SKM-1 (cell line): ENCODE data around the gene MAMDC2.
"Not testable (repeated sequence)": the region's sequence is repeated elsewhere in the genome, so short reads cannot be mapped to it uniquely, and the experiment has no call there.

Experiments
- DNase-seq: peaks from one replicate; lab custom pipeline; 2025; ENCODE audit not compliant: unreplicated experiment; lab: John Stamatoyannopoulos, UW

Gene MAMDC2

GRCh38 chr9:70177121-70177520 is 133.5 kb downstream of the MAMDC2 start:
- DNase-seq: no peak

GRCh38 chr9:70192707-70193106 is 149.1 kb downstream of the MAMDC2 start:
- DNase-seq: no peak

DNA sequence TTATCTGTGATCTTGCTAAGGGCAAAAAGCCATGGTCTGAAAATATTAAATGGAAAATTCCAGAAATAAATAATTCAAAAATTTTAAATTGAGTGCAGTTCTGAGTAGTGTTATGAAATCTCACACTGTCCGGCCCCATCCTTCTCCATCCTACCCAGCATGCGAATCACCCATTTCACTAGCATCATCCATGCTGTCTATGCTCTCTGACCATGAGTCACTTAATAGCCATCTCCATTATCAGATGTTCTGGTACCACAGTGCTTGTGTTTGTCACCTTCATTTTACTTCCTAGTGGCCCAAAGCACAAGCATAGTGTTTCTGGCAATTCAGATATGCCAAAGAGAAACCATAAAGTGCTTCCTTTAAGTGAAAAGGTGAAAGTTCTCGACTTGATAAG is 151.8 kb downstream of the MAMDC2 start:
- no peak for DNase-seq

GRCh38 chr9:70197216-70198044 is 153.8 kb downstream of the MAMDC2 start:
- no peak for DNase-seq

DNA sequence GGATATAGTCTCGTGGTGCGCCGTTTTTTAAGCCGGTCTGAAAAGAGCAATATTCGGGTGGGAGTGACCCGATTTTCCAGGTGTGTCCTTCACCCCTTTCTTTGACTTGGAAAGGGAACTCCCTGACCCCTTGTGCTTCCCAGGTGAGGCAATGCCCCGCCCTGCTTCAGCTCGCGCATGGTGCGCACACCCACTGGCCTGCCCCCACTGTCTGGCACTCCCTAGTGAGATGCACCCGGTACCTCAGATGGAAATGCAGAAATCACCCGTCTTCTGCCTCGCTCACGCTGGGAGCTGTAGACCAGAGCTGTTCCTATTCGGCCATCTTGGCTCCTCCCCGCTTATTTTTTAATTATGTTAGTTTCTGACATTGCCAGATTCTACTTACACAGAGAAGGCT is 161.1 kb downstream of the MAMDC2 start:
- not testable (repeated sequence) for DNase-seq

DNA sequence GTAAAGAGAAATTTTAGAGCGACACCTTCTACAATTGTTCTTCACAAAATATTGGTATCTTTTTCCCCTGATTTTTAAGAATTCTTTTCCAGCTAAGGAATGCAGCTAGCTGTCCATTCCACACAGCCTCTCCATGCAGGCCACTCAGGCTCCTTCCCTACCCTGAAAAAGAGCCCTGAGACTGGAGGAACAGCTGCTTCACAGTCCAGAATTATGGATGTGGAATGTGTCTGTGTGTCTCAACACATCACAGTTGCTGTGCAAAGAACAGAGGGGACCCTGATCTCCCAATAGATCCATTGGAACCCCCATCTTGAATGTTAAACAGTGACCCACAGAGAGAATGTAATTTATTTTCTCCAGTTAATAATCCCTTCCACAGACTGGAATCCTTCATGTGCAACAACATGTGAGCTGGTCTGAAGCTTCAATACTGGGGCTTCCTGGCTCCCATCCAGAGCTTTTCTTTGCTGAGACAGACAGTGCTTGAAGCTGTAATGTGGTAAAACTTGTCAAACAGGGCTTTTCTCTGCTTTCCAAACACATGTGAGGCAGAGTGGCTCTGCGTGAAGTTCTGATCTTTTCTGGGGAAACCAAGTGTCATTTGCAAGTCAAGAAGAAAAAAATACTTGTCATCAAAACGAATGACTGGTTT is 161.8 kb downstream of the MAMDC2 start:
- DNase-seq: no peak

DNA sequence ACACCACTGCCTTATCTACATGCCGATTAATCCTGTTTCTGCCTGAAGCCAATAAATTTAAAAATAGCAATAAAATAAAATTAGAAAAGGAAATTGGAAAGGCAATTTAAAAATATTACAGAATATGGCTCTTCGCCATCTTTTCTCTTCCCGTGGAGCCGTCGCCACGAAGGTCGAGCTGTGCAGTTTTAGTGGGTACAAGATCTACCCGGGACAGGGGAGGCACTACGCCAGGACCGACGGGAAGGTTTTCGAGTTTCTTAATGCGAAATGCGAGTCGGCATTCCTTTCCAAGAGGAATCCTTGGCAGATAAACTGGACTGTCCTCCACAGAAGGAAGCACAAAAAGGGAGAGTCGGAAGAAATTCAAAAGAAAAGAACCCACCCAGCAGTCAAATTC is 173.4 kb downstream of the MAMDC2 start:
- DNase-seq: no peak

DNA sequence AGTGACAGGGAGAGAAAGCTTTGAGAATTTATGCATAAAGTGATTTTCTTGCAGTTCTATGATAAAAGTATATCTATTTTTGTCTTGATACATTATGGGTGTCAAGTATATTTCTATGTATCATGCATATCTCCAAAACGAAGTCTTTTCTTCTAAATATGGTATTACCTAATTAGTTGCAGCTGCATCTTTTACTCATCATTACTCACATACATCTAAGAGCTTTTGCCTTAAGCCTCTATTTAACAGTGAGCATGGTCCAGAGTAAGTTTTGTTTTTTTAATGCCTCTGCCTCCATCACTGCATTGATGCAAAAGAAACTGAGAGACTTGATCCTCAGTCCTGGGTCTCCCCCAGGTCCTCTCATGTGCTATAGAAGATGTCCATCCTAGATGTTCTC is 175.1 kb downstream of the MAMDC2 start:
- no peak for DNase-seq

- no peak for DNase-seq
These were observed 176.6 kb downstream of the MAMDC2 start for GRCh38 chr9:70220216-70220615.

DNA sequence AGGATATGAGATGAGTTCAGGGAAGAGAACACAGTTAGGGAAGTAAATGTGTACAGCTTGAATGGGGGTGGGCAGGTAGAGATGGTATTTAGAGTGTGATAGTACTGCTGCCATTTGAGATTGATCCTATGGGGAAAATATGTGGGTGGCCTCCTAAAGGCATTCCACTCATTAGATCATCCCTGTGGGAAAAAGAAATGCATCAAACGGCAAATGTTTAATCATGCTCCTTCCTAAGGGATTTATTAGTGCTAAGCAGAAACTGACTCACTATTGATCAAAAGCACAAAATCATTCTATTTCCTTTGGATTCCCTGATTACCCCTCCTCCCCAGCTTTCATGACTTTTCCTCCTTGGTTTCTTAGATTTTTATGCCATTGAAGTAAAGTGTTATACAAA is 178.7 kb downstream of the MAMDC2 start:
- DNase-seq: no peak

GRCh38 chr9:70228118-70228517 is 184.5 kb downstream of the MAMDC2 start:
- no peak for DNase-seq

DNA sequence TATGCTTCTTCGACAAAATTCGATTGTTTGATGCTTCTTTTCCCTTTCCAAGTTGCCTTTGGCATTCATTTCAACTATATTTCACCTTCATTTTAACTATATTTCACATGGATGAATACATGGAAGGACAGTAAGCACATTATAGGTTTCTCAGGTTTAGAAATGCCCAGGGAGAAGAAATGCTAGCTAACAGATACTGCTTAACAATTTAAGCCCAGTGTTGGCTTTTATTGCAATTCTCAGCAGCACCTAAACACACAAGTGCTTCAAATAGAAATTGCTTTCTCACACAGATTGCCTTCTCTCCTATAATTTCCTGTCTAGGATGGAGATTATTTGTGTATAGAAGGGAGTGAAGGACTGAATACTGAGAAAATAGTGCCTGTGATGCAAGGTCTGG is 185.0 kb downstream of the MAMDC2 start:
- no peak for DNase-seq

DNA sequence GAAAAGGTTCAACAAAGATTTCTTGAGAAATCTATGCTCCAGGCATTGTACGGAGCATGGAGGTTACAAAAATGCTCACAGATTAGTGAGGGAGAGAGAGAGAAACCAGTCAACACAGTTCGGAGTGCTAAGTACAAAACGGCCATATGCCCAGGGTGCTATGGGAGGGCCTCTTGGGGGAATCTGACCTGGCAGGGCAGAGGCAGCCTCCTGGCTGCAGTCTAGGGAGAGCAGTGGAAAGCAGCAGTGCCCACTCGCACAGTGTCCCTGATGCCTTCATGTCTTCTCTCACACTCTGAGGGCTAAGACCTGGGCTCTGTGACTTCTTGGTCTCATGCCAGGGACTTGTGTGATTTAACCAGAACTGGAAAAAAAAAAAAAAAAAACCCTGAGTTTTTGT is 185.4 kb downstream of the MAMDC2 start:
- DNase-seq: no peak

DNA sequence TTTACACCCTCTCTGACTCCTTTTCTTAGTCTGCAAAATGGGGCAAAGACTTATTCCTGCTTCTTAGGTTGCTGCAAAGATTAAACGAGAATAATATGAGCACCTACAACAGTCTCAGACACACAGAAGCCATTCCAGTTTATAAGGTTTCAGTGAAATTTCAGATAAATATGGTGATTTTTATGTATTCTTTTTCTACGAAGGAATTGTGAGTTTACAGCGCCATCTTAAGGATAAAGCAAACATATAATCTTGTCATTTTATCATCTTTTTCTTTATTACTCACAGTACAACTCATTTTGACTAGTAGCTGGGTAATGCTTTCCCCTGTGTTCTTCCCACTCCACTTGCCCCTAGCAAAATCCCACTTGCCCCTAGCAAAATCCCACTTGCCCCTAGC is 185.9 kb downstream of the MAMDC2 start:
- DNase-seq: no peak

DNA sequence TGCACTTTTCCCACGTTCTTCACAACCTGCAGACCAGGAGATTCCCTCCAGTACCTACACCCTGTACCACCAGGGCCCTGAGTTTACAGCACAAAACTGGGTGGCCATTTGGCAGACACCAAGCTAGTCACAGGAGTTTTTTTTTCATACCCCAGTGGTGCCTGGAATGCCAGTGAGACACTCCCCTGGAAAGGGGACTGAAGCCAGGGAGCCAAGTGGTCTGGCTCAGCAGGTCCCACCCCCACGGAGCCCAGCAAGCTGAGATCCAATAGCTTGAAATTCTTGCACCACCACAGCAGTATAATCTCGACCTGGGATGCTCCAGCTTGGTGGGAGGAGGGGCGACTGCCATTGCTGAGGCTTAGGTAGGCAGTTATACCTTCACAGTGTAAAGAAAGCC is 188.8 kb downstream of the MAMDC2 start:
- DNase-seq: no peak

DNA sequence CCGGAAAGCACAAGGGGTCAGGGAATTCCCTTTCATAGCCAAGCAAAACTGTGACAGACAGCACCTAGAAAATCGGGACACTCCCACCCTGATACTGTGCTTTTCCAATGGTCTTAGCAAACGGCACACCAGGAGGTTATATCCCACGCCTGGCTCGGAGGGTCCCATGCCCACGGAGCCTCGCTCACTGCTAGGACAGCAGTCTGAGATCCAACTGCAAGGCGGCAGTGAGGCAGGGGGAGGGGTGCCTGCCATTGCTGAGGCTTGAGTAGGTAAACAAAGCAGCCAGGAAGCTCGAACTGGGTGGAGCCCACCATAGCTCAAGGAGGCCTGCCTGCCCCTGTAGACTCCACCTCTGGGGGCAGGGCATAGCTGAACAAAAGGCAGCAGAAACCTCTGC is 190.6 kb downstream of the MAMDC2 start:
- DNase-seq: not testable (repeated sequence)

- not testable (repeated sequence) for DNase-seq
These were observed 202.3 kb downstream of the MAMDC2 start for GRCh38 chr9:70245952-70246351.

DNA sequence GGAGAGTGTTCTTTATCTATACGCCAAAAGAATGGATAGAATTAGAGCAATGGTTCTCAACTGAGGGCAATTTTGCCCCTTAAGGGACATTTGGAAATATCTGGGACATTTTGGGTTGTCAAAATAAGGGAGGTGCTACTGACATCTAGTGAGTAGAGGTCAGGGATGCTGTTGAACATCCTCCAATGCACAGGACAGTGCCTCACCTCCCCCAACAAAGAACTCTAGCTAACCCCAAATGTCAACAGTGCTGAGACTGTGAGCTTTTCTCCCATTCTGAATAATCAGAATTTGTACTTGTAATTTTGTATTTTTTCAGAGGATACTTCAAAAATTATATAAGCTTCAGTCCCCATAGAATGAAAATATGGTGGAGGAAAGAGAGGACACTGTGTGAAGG is 206.6 kb downstream of the MAMDC2 start:
- no peak for DNase-seq

DNA sequence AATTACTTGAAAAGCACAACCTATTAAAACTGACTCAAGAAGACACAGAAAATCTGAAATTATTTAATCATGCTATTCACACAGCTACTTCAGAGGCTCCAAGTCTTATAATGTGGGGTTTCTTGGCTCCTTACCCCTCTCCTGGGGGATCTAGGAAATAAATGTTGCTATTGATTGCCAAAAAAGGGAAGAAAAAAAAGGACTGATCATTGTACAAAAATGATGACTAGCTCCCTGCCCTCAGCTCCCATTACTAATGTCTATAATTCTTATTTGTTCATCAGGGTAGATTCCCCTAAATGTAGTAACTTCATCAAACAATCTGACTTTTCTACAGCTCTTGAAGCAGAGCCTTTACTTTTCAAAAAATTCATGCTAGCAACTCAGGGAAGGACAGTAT is 211.8 kb downstream of the MAMDC2 start:
- no peak for DNase-seq

DNA sequence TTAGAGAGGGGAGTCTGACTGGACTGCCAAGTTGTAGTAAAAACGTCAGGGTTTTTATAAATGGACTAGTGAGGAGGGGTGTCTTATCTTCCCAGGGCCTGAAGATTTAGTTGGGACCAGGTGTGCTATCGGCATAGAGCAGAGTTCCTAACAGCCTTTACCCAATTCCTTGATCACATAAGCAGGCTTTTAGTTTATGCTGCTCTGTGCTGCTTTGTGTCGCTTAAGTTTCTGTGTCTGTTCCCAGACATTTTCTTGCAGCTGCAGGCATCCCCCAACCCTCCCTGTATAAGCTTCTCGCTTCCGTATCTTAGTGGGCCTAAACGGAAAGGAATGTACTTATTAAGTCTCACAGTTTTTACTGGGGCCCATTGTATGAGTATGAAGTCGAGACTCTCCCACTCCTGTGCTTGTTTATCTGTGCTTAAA is 212.5 kb downstream of the MAMDC2 start:
- no peak for DNase-seq

DNA sequence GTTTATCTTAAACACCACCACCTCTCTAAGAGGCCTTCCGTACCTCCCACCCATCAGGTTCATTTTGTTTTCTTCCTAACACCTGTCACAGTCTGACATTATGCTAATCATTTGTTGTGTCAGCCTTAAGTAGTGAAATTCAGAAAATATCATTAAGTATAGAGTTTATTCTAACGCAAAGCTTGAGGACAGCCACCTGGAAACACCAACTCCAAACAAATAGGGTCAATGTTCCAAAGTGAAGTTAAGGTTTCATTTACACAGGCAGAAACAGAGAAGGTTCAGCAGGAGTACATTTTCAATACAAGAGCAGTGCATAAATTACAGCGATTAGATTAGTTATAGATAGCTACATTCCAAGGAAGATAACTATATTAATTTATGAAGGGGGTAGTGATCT is 213.9 kb downstream of the MAMDC2 start:
- DNase-seq: no peak

DNA sequence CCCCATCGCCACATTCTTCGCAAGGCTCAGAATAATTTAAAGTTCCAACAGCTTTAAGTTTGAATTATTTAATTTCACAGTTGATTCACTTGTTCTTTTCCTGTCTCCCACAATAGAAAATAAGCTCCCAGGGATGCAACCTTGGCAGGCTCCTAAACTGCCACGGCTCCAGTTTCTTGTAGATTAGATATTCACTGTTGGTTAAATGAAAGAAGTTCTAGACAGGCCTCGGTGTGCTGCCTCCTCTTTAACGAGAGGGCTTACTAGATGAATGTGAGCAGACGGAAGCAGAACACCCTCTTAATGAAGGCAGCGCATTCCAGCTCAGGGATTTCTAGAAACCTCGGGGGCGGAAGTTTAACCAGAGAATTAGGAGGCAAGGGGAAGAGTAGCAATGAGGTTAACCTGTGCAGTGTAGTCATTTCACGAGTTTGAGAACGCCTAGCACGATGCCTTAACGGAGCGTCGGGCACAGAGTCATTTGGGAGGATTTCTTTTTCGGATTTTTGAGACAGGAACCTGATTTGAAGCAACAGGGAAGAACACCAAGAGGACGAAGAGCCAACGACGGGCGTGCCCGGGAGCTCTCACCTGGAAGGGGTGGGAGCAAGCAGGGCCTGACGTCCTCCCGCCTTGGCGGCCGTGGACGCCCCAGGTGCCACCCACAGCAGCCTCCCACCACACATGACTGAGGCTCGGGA is 214.5 kb downstream of the MAMDC2 start:
- no peak for DNase-seq
